Psoas muscle (tissue), 8 donors: ENCODE data around the gene CMTR1. TPM values are rescaled to one million over a fixed set of nuclear protein-coding genes. Genes with fewer than 3 reads are reported as not detected.

Experiments used
- ATAC-seq, 4 donors: fragments of 200-7000 bp; cut with Tn5 transposase; one replicate each; pipeline ENCODE4 v1.9.1; 2020; ENCODE audit warnings: moderate library complexity in 3 of 4, mild to moderate bottlenecking in 2 of 4
- DNase-seq, 2 donors: peaks; one replicate each; pipeline ENCODE4 v3.0.0-alpha.2; 2020
- H3K27ac ChIP-seq: fragments of 200-600 bp; one replicate; pipeline ENCODE4 v1.8.0; 2022
- H3K27me3 ChIP-seq, 3 donors: fragments of 200-600 bp in 1 of 3; one replicate each; pipeline versions ENCODE4 v1.6.1 to v1.8.0; 2013 to 2022; ENCODE audit warnings: low read length in 2 of 3, mild to moderate bottlenecking in 2 of 3, moderate library complexity in 1 of 3; ENCODE audit not compliant: insufficient read depth in 3 of 3
- H3K36me3 ChIP-seq, 2 donors: fragments of 200-600 bp in 1 of 2; one replicate each; pipeline versions ENCODE4 v1.6.1 to v1.8.0; 2013 to 2022; ENCODE audit warnings: low read depth in 1 of 2, mild to moderate bottlenecking in 1 of 2, moderate library complexity in 1 of 2; ENCODE audit not compliant: insufficient read depth in 1 of 2
- H3K4me1 ChIP-seq: fragments of 200-600 bp; one replicate; pipeline ENCODE4 v1.8.0; 2022
- H3K4me3 ChIP-seq: fragments of 200-600 bp; one replicate; pipeline ENCODE4 v1.8.0; 2022; ENCODE audit warnings: mild to moderate bottlenecking
- H3K9me3 ChIP-seq: fragments of 200-600 bp; one replicate; pipeline ENCODE4 v1.8.0; 2022
- WGBS, 3 donors: extraction: QIAGEN DNeasy Blood & Tissue Kit; methylation state at CpG; one replicate each; pipeline versions ENCODE4 v1.1.6 to v1.1.7; 2013; 5-methylcytosine and 5-hydroxymethylcytosine counted together
- intact Hi-C, 2 donors: fragments of 100-400 bp; cut with DNase I; formaldehyde crosslinking; loops; one replicate each; pipeline versions ENCODE4 v1.11.0 to v1.14.2; 2022
- polyA plus RNA-seq, 3 donors: library from polyadenylated mRNA; stranded (reverse); fragments of 200-250 nt; gene quantifications; one replicate each; pipeline ENCODE4 v1.2.3, GENCODE V29; 2013
- total RNA-seq, 4 donors: library from RNA; stranded (reverse); fragmentation: NEBNext Ultra II Directional in 2 of 4; extraction: Animal tissue kit (Norgen Biotek cat#: 25700) in 2 of 4; gene quantifications; one replicate each; pipeline versions ENCODE4 v1.2.1 to v1.2.4, GENCODE V29; 2021 to 2023
- TF ChIP-seq, protein P1 (sequence below): fragments of 200-600 bp; IDR thresholded peaks from one replicate; pipeline ENCODE4 v1.8.0; 2022; ENCODE audit warnings: antibody characterized with exemption
- donor health status: healthy with polysubstance abuse.
- donor health status: DM: no; HTN: no; CAD: no; lungs with moderate emphysema.
- donor health status: Bipolar disorder and iron deficiency.
- donor health status: healthy.
- donor health status: DM: yes; HTN: yes; CAD: no.
- donor health status: DM: no; HTN: no; CAD: no.
- donor health status: DM: no; HTN: no; CAD: no.
- donor health status: DM: yes; HTN: yes; CAD: no.

Gene CMTR1
- total and polyA plus RNA-seq, 7 donors, result 8.8 to 29.9 (median 24.4) TPM

GRCh38 chr6:37392821-37393220 lies 40.2 kb upstream of the CMTR1 start:
- Histone ChIP-seq H3K27ac (no peak overlapping the region), H3K4me1 (no peaks in the 10 kb centered on the region), H3K36me3 (peaks cover 5 to 54% of the 10 kb centered on the region in 2 donors), H3K27me3 (no peaks in the 10 kb centered on the region), H3K9me3 (no peaks in the 10 kb centered on the region), H3K4me3 (no peak overlapping the region)
- peak in 1 of 4 donors; percentile 28 for ATAC-seq
- intact Hi-C loops, result no loop called here
- 74 to 90% (median 80%) methylated on average over 1 of the region's 1 CpG for WGBS, 3 donors
- TF ChIP-seq, protein P1, sequence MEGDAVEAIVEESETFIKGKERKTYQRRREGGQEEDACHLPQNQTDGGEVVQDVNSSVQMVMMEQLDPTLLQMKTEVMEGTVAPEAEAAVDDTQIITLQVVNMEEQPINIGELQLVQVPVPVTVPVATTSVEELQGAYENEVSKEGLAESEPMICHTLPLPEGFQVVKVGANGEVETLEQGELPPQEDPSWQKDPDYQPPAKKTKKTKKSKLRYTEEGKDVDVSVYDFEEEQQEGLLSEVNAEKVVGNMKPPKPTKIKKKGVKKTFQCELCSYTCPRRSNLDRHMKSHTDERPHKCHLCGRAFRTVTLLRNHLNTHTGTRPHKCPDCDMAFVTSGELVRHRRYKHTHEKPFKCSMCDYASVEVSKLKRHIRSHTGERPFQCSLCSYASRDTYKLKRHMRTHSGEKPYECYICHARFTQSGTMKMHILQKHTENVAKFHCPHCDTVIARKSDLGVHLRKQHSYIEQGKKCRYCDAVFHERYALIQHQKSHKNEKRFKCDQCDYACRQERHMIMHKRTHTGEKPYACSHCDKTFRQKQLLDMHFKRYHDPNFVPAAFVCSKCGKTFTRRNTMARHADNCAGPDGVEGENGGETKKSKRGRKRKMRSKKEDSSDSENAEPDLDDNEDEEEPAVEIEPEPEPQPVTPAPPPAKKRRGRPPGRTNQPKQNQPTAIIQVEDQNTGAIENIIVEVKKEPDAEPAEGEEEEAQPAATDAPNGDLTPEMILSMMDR, result no peak
- DNase-seq, result no peak

DNA sequence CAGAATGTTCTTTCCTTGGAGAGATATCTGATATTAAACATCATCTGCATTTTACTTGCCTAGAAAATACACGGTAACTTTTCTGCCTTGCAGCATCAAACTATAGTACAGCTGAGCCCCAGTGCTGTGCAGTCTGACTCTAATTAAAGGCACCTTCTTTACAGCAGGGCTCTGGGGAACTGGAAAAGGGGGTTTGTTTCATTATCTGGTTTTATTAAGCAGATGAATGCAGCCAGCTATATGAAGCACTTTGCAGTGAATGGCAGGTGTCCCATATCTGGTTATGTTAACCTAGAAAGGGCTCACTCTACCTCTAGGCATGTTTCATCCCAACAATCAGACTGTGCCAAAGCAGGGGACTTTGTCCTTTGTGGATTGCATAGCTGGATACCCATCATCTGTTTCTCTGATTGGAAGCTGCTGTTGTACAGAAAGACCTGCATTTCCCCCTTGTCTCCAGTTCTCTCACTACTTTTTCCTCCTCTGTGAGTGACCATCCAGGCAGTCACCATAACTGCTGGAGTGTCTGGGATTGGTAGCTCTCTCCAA lies 39.6 kb upstream of the CMTR1 start:
- TF ChIP-seq, protein P1, result no peak
- no peaks in the 10 kb centered on the region for H3K27me3 ChIP-seq
- peaks cover 5 to 48% of the 10 kb centered on the region in 2 donors for H3K36me3 ChIP-seq
- intact Hi-C loops, result no loop called here
- no peaks in the 10 kb centered on the region for H3K9me3 ChIP-seq
- H3K27ac ChIP-seq, result no peak overlapping the region
- WGBS, 3 donors, result 65 to 84% (median 78%) methylated on average over 1 of the region's 1 CpG
- H3K4me3 ChIP-seq, result no peak overlapping the region
- ATAC-seq (no peak), DNase-seq (no peak)
- H3K4me1 ChIP-seq, result no peaks in the 10 kb centered on the region

GRCh38 chr6:37396571-37397180 lies 36.3 kb upstream of the CMTR1 start:
- no peak for ATAC-seq
- Histone ChIP-seq H3K9me3 (no peaks in the 10 kb centered on the region), H3K4me3 (no peak overlapping the region), H3K27ac (no peak overlapping the region), H3K27me3 (no peaks in the 10 kb centered on the region), H3K4me1 (no peaks in the 10 kb centered on the region), H3K36me3 (peaks cover 5 to 17% of the 10 kb centered on the region in 2 donors)
- intact Hi-C loops, result no loop called here
- WGBS, 3 donors, result 76 to 84% (median 80%) methylated on average over 4 of the region's 4 CpGs
- TF ChIP-seq, protein P1, result no peak
- no peak for DNase-seq

GRCh38 chr6:37399131-37399530 lies 33.9 kb upstream of the CMTR1 start:
- no peak for ATAC-seq
- H3K27ac ChIP-seq, result no peak overlapping the region

More at GRCh38 chr6:37399131-37399530, 33.9 kb upstream of the CMTR1 start:
- intact Hi-C loops, result no loop called here
- Histone ChIP-seq H3K27me3 (no peaks in the 10 kb centered on the region), H3K9me3 (no peaks in the 10 kb centered on the region), H3K36me3 (no peaks in the 10 kb centered on the region), H3K4me1 (no peaks in the 10 kb centered on the region), H3K4me3 (no peak overlapping the region)
- TF ChIP-seq, protein P1, result no peak
- no peak for DNase-seq
